ENCODE data around the gene TSPO2. TPM values are rescaled to one million over a fixed set of nuclear protein-coding genes. Genes with fewer than 3 reads are reported as not detected.
A peak's percentile ranks its signal among the peaks of the same experiment; 100 is the strongest.

Gene TSPO2
- total and polyA plus RNA-seq, 2 of the 13 experiments (the other 11 are each of a cell fraction or from before 2014, with no cell fraction given) = 0.55 TPM; not detected in 1

DNA sequence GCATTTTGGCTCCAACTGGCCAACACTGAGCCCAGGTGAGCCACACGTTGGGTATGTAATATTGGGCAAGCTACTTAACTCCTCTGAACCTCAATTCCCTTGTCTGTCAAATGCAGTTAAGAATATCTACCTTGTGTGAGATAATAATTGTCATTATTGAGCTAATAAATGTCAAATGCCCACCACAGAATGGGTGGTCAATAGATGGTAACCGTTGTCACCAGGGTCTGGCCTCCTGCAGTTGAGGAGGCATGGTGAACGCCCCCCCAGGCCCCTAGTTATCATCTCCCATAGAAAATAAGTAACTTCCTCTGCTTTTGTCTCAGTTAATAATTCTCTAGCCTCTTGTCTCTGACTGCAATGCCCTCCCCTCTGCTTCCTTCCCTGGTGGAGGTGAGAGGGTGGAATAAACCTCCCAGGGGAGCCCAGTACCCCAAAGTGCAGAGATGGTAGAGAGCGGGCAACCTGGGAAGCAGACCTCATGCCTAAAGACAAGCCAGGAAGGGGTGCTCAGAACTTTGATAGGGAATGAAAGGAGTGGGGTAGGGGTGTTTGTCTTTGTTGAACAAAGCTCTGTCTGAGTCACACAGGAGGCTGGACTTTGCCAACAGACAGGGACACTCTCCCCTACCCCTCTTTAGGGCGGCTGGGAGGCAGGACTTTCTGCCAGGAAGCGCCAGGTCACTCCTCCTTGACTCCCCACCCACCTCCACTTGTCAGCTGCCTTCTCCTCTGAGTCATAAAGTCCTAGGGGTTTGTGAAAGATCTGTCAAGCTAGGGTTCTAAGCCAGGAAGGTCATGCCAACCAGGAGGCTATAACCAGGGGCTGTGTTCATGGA lies 1.9 kb upstream of the TSPO2 start (continued):
- TF ChIP-seq, protein P1, sequence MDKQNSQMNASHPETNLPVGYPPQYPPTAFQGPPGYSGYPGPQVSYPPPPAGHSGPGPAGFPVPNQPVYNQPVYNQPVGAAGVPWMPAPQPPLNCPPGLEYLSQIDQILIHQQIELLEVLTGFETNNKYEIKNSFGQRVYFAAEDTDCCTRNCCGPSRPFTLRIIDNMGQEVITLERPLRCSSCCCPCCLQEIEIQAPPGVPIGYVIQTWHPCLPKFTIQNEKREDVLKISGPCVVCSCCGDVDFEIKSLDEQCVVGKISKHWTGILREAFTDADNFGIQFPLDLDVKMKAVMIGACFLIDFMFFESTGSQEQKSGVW (CRISPR knock-in tag; IDR thresholded peaks at IDR 0.05; ENCODE audit: borderline replicate concordance) = no peak
- TF ChIP-seq REL (CRISPR knock-in tag; conservative IDR thresholded peaks at IDR 0.05) = no peak
- TF ChIP-seq JUND (CRISPR knock-in tag; IDR thresholded peaks at IDR 0.05) = peak; percentile 91
- TF ChIP-seq ZNF7 (CRISPR knock-in tag; IDR thresholded peaks at IDR 0.05) = no peak
- TF ChIP-seq ZBTB49 (CRISPR knock-in tag; IDR thresholded peaks at IDR 0.05; ENCODE audit: borderline replicate concordance) = no peak
- TF ChIP-seq TERF1 (CRISPR knock-in tag; IDR thresholded peaks at IDR 0.05) = no peak
- TF ChIP-seq ZBTB21 (CRISPR knock-in tag; IDR thresholded peaks at IDR 0.05) = no peak
- TF ChIP-seq, protein P2, sequence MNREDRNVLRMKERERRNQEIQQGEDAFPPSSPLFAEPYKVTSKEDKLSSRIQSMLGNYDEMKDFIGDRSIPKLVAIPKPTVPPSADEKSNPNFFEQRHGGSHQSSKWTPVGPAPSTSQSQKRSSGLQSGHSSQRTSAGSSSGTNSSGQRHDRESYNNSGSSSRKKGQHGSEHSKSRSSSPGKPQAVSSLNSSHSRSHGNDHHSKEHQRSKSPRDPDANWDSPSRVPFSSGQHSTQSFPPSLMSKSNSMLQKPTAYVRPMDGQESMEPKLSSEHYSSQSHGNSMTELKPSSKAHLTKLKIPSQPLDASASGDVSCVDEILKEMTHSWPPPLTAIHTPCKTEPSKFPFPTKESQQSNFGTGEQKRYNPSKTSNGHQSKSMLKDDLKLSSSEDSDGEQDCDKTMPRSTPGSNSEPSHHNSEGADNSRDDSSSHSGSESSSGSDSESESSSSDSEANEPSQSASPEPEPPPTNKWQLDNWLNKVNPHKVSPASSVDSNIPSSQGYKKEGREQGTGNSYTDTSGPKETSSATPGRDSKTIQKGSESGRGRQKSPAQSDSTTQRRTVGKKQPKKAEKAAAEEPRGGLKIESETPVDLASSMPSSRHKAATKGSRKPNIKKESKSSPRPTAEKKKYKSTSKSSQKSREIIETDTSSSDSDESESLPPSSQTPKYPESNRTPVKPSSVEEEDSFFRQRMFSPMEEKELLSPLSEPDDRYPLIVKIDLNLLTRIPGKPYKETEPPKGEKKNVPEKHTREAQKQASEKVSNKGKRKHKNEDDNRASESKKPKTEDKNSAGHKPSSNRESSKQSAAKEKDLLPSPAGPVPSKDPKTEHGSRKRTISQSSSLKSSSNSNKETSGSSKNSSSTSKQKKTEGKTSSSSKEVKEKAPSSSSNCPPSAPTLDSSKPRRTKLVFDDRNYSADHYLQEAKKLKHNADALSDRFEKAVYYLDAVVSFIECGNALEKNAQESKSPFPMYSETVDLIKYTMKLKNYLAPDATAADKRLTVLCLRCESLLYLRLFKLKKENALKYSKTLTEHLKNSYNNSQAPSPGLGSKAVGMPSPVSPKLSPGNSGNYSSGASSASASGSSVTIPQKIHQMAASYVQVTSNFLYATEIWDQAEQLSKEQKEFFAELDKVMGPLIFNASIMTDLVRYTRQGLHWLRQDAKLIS (CRISPR knock-in tag; IDR thresholded peaks at IDR 0.05) = no peak
- peak; percentile 46; the same call in 1 of the 2 replicates for TF ChIP-seq ZNF770 (CRISPR knock-in tag; IDR thresholded peaks at IDR 0.05)
- TF ChIP-seq ZNF44 (CRISPR knock-in tag; IDR thresholded peaks at IDR 0.05) = no peak
- no peak for TF ChIP-seq ZBTB14 (CRISPR knock-in tag; IDR thresholded peaks at IDR 0.05)
- TF ChIP-seq ZNF547 (CRISPR knock-in tag; IDR thresholded peaks at IDR 0.05) = peak; percentile 86
- no peak for TF ChIP-seq ZNF773 (CRISPR knock-in tag; IDR thresholded peaks at IDR 0.05; ENCODE audit: borderline replicate concordance)
- no peak for TF ChIP-seq HOXA7 (CRISPR knock-in tag; IDR thresholded peaks at IDR 0.05)
- no peak for TF ChIP-seq XBP1 (CRISPR knock-in tag; IDR thresholded peaks at IDR 0.05)
- TF ChIP-seq SIX4 (CRISPR knock-in tag; IDR thresholded peaks at IDR 0.05) = 0 out of 2 replicates have a peak, but pooled peaks have one; percentile 58
- no peak for TF ChIP-seq ARID2 (CRISPR knock-in tag; IDR thresholded peaks at IDR 0.05; ENCODE audit: borderline replicate concordance)

Data from HepG2 (cell line).